GM21576 (cell line): ENCODE measurements around the gene CLCN5.

Experiments used
- ATAC-seq: cut with Tn5 transposase; IDR thresholded peaks from one replicate; pipeline ENCODE4 v1.9.1; 2021; ENCODE audit warnings: mild to moderate bottlenecking, moderate library complexity; ENCODE audit not compliant: unreplicated experiment

The CLCN5 gene

GRCh38 chrX:50075630-50076339 lies 153.4 kb downstream of the CLCN5 start:
- peak; percentile 61 for ATAC-seq

- peak; percentile 72 for ATAC-seq
These were observed 159.0 kb downstream of the CLCN5 start for GRCh38 chrX:50081282-50081889.

- no peak for ATAC-seq
These were observed 160.3 kb downstream of the CLCN5 start for GRCh38 chrX:50082741-50083140.

GRCh38 chrX:50088645-50089044 lies 166.2 kb downstream of the CLCN5 start:
- ATAC-seq = no peak

GRCh38 chrX:50093625-50094024 lies 171.2 kb downstream of the CLCN5 start:
- no peak for ATAC-seq

- no peak for ATAC-seq
These were observed 174.7 kb downstream of the CLCN5 start for GRCh38 chrX:50097071-50097470.

- no peak for ATAC-seq
These were observed 175.8 kb downstream of the CLCN5 start for GRCh38 chrX:50098241-50098640.

GRCh38 chrX:50098749-50099148 lies 176.4 kb downstream of the CLCN5 start:
- ATAC-seq = no peak

GRCh38 chrX:50099331-50099730 lies 176.9 kb downstream of the CLCN5 start:
- ATAC-seq = no peak

- no peak for ATAC-seq
These were observed 177.8 kb downstream of the CLCN5 start for GRCh38 chrX:50100188-50100587.

GRCh38 chrX:50103176-50103575 lies 180.8 kb downstream of the CLCN5 start:
- no peak for ATAC-seq

GRCh38 chrX:50103866-50104566 lies 181.6 kb downstream of the CLCN5 start:
- ATAC-seq = no peak

- no peak for ATAC-seq
These were observed 183.8 kb downstream of the CLCN5 start for GRCh38 chrX:50106051-50106675.

- no peak for ATAC-seq
These were observed 185.1 kb downstream of the CLCN5 start for GRCh38 chrX:50107470-50107869.

GRCh38 chrX:50108264-50108663 lies 185.9 kb downstream of the CLCN5 start:
- ATAC-seq = no peak

- no peak for ATAC-seq
These were observed 189.3 kb downstream of the CLCN5 start for GRCh38 chrX:50111742-50112141.

- ATAC-seq = no peak
These were observed 191.7 kb downstream of the CLCN5 start for GRCh38 chrX:50114113-50114512.

- no peak for ATAC-seq
These were observed 193.6 kb downstream of the CLCN5 start for GRCh38 chrX:50115973-50116372.

GRCh38 chrX:50117476-50117875 lies 195.1 kb downstream of the CLCN5 start:
- no peak for ATAC-seq

GRCh38 chrX:50125480-50125879 lies 203.1 kb downstream of the CLCN5 start:
- no peak for ATAC-seq

GRCh38 chrX:50147972-50148371 lies 225.6 kb downstream of the CLCN5 start:
- ATAC-seq = no peak
